Measurements from ENCODE around the gene CWC25. TPM values are rescaled to one million over a fixed set of nuclear protein-coding genes. Genes with fewer than 3 reads are reported as not detected.
A peak's percentile ranks its signal among the peaks of the same experiment; 100 is the strongest.
"Not testable (repeated sequence)": the region's sequence is repeated elsewhere in the genome, so short reads cannot be mapped to it uniquely, and the experiment has no call there.

The CWC25 gene
- total RNA-seq, 1 donor from 2014 or later = 30.4 TPM

- Mint-ChIP-seq H3K4me1 (ENCODE audit: low read depth) (peaks cover 36% of the 10 kb centered on the region), H3K36me3 (ENCODE audit: low read depth) (peaks cover 4% of the 10 kb centered on the region), H3K9me3 (no peaks in the 10 kb centered on the region), H3K27ac (peak overlapping the region; percentile 96), H3K27me3 (ENCODE audit: insufficient read depth) (no peaks in the 10 kb centered on the region), H3K4me3 (peak overlapping the region; percentile 91)
- DNase-seq (ENCODE audit: low spot score) = peak; percentile 44
- intact Hi-C loops (cut with micrococcal nuclease) = loop anchor here (5.0 kb wide), 1 partner anchor 70 kb away; the partner anchor contains the start of gene PIP4K2B
These were observed 42.3 kb upstream of the CWC25 start for GRCh38 chr17:38867179-38867967.

- H3K27ac Mint-ChIP-seq = no peak overlapping the region
- DNase-seq (ENCODE audit: low spot score) = no peak
- H3K4me3 Mint-ChIP-seq = no peak overlapping the region
- intact Hi-C loops (cut with micrococcal nuclease) = loop anchor here (5.0 kb wide), 1 partner anchor 68 kb away; the partner anchor contains the start of gene PIP4K2B
- H3K4me1 Mint-ChIP-seq (ENCODE audit: low read depth) = peaks cover 23% of the 10 kb centered on the region
- H3K9me3 Mint-ChIP-seq = no peaks in the 10 kb centered on the region
- no peaks in the 10 kb centered on the region for H3K27me3 Mint-ChIP-seq (ENCODE audit: insufficient read depth)
- no peaks in the 10 kb centered on the region for H3K36me3 Mint-ChIP-seq (ENCODE audit: low read depth)
These were observed 39.7 kb upstream of the CWC25 start for GRCh38 chr17:38864636-38865398.

GRCh38 chr17:38861399-38861843, 36.3 kb upstream of the CWC25 start:
- Mint-ChIP-seq H3K27ac (no peak overlapping the region), H3K4me3 (no peak overlapping the region), H3K27me3 (ENCODE audit: insufficient read depth) (no peaks in the 10 kb centered on the region), H3K4me1 (ENCODE audit: low read depth) (no peaks in the 10 kb centered on the region), H3K9me3 (no peaks in the 10 kb centered on the region), H3K36me3 (ENCODE audit: low read depth) (no peaks in the 10 kb centered on the region)
- intact Hi-C loops (cut with micrococcal nuclease) = no loop called here
- no peak for DNase-seq (ENCODE audit: low spot score)

DNA sequence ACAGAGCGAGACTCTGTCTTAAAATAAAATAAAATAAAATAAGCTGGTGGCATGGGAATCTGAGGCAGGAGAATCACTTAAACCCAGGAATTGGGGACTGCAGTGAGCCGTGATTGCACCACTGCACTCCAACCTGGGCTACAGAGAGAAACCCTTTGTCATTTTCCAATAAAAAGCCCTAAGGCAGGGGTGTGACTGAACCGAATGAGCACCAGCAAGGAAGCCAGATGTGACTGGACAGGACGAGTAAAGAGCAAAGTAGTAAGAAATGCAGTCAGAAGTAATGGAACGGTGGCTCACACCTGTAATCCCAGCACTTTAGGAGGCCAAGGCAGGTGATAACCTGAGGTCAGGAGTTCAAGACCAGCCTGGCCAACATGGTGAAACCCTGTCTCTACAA, 32.1 kb upstream of the CWC25 start:
- peaks cover 16% of the 10 kb centered on the region for H3K4me1 Mint-ChIP-seq (ENCODE audit: low read depth)
- H3K36me3 Mint-ChIP-seq (ENCODE audit: low read depth) = peaks cover 16% of the 10 kb centered on the region
- H3K4me3 Mint-ChIP-seq = no peak overlapping the region
- no peak overlapping the region for H3K27ac Mint-ChIP-seq
- no peaks in the 10 kb centered on the region for H3K27me3 Mint-ChIP-seq (ENCODE audit: insufficient read depth)
- intact Hi-C loops (cut with micrococcal nuclease) = no loop called here
- H3K9me3 Mint-ChIP-seq = no peaks in the 10 kb centered on the region
- DNase-seq (ENCODE audit: low spot score) = no peak

GRCh38 chr17:38855101-38855714, 30.1 kb upstream of the CWC25 start:
- H3K4me3 Mint-ChIP-seq; intact Hi-C loops (cut with micrococcal nuclease); H3K27me3 Mint-ChIP-seq (ENCODE audit: insufficient read depth); DNase-seq (ENCODE audit: low spot score); H3K9me3 Mint-ChIP-seq; H3K27ac Mint-ChIP-seq: not testable (repeated sequence)
- peaks cover 31% of the 10 kb centered on the region for H3K4me1 Mint-ChIP-seq (ENCODE audit: low read depth)
- H3K36me3 Mint-ChIP-seq (ENCODE audit: low read depth) = peaks cover 37% of the 10 kb centered on the region

- peaks cover 51% of the 10 kb centered on the region for H3K36me3 Mint-ChIP-seq (ENCODE audit: low read depth)
- peak within 1 kb of the TSS; percentile 97 for H3K27ac Mint-ChIP-seq
- no peaks in the 10 kb centered on the region for H3K27me3 Mint-ChIP-seq (ENCODE audit: insufficient read depth)
- intact Hi-C loops (cut with micrococcal nuclease) = loop anchor here (1.0 to 5.0 kb wide), 10 partner anchors 16 to 344 kb away; partner anchors contain the start of genes CACNB1, FBXO47 and PSMB3
- H3K4me3 Mint-ChIP-seq = peak within 1 kb of the TSS; percentile 99
- peak; percentile 90 for DNase-seq (ENCODE audit: low spot score)
- no peaks in the 10 kb centered on the region for H3K9me3 Mint-ChIP-seq
- H3K4me1 Mint-ChIP-seq (ENCODE audit: low read depth) = peaks cover 44% of the 10 kb centered on the region
These were observed 28.4 kb upstream of the CWC25 start, which contains the start of gene RPL23 for GRCh38 chr17:38853292-38854219. Gene RPL23, minus strand, starts transcription at chr17:38853721. Its CDS starts 11 bp downstream, at chr17:38853710.

DNA sequence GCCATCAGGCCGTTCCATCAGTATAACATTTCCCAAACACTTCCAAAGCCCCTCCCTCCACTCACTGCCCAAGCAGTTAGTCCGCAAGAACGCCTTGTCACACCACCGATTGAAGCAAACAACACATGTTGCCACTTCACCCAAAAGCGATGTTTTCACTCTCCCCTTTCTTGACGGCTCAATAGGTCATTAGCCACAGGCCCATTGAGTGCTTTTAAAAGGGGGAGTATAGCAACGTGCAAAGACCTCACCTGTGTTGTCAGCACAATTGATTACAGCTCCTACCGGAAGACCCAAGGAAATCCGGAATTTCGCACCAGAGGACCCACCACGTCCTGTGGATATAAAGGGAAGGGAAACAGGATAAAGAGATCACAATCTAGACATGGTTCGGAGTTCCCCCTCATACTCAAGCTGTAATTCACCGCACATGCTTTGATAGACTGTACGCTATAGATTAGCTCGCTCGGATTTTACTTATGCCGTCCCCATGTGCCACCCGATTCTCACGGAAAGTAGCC, 27.7 kb upstream of the CWC25 start:
- H3K36me3 Mint-ChIP-seq (ENCODE audit: low read depth) = peaks cover 57% of the 10 kb centered on the region
- H3K4me1 Mint-ChIP-seq (ENCODE audit: low read depth) = peaks cover 44% of the 10 kb centered on the region
- intact Hi-C loops (cut with micrococcal nuclease) = loop anchor here (1.0 to 5.0 kb wide), 10 partner anchors 16 to 344 kb away; partner anchors contain the start of genes CACNB1, FBXO47 and PSMB3
- peak overlapping the region; percentile 99 for H3K4me3 Mint-ChIP-seq
- H3K27ac Mint-ChIP-seq = peak overlapping the region; percentile 97
- no peak for DNase-seq (ENCODE audit: low spot score)
- H3K9me3 Mint-ChIP-seq = no peaks in the 10 kb centered on the region
- H3K27me3 Mint-ChIP-seq (ENCODE audit: insufficient read depth) = no peaks in the 10 kb centered on the region

- Mint-ChIP-seq H3K27me3 (ENCODE audit: insufficient read depth) (no peaks in the 10 kb centered on the region), H3K9me3 (no peaks in the 10 kb centered on the region), H3K36me3 (ENCODE audit: low read depth) (peaks cover 64% of the 10 kb centered on the region), H3K4me1 (ENCODE audit: low read depth) (peaks cover 44% of the 10 kb centered on the region), H3K27ac (peak overlapping the region; percentile 70), H3K4me3 (peak overlapping the region; percentile 99)
- no peak for DNase-seq (ENCODE audit: low spot score)
- intact Hi-C loops (cut with micrococcal nuclease) = loop anchor here (5.0 kb wide), 3 partner anchors 116 to 346 kb away; partner anchors contain the start of genes CACNB1 and FBXO47
These were observed 26.3 kb upstream of the CWC25 start for GRCh38 chr17:38851434-38851833.

DNA sequence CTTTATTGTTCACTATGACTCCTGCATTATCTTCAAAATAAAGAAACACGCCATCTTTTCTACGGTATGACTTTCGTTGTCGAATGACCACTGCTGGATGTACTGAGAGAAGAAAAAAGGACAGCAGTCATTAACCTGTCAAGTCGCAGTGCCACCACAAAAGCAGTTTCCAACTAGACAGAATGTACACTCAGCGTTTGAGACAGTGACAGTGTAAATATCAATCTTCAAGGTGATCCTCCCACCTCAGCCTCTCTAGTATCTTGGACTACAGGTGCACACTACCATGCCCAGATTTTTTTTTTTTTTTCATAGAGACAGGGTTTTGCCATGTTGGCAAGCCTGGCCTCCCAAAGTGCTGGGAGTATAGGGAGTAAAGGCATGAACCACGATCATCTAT, 25.3 kb upstream of the CWC25 start:
- no peaks in the 10 kb centered on the region for H3K9me3 Mint-ChIP-seq
- DNase-seq (ENCODE audit: low spot score) = no peak
- H3K27me3 Mint-ChIP-seq (ENCODE audit: insufficient read depth) = no peaks in the 10 kb centered on the region
- peak overlapping the region; percentile 99 for H3K4me3 Mint-ChIP-seq
- H3K4me1 Mint-ChIP-seq (ENCODE audit: low read depth) = peaks cover 44% of the 10 kb centered on the region
- H3K27ac Mint-ChIP-seq = peak overlapping the region; percentile 52
- intact Hi-C loops (cut with micrococcal nuclease) = loop anchor here (5.0 kb wide), 3 partner anchors 117 to 347 kb away; partner anchors contain the start of genes CACNB1 and FBXO47
- peaks cover 65% of the 10 kb centered on the region for H3K36me3 Mint-ChIP-seq (ENCODE audit: low read depth)

GRCh38 chr17:38848939-38849605, 24.0 kb upstream of the CWC25 start:
- H3K4me1 Mint-ChIP-seq (ENCODE audit: low read depth) = peaks cover 38% of the 10 kb centered on the region
- no peaks in the 10 kb centered on the region for H3K9me3 Mint-ChIP-seq
- peaks cover 65% of the 10 kb centered on the region for H3K36me3 Mint-ChIP-seq (ENCODE audit: low read depth)
- DNase-seq (ENCODE audit: low spot score) = no peak
- no peaks in the 10 kb centered on the region for H3K27me3 Mint-ChIP-seq (ENCODE audit: insufficient read depth)
- intact Hi-C loops (cut with micrococcal nuclease) = no loop called here
- peak overlapping the region; percentile 51 for H3K4me3 Mint-ChIP-seq
- H3K27ac Mint-ChIP-seq = peak overlapping the region; percentile 40

GRCh38 chr17:38848557-38848891, 23.4 kb upstream of the CWC25 start:
- Mint-ChIP-seq H3K4me1 (ENCODE audit: low read depth) (peaks cover 33% of the 10 kb centered on the region), H3K9me3 (no peaks in the 10 kb centered on the region), H3K4me3 (no peak overlapping the region), H3K27ac (peak overlapping the region; percentile 29), H3K27me3 (ENCODE audit: insufficient read depth) (no peaks in the 10 kb centered on the region), H3K36me3 (ENCODE audit: low read depth) (peaks cover 61% of the 10 kb centered on the region)
- no peak for DNase-seq (ENCODE audit: low spot score)
- intact Hi-C loops (cut with micrococcal nuclease) = no loop called here

Measured in activated T-helper 1 cell treated with anti-CD3 and anti-CD28 coated beads, Interleukin-12 subunit alpha, Interleukin-12 subunit beta, Interleukin-2, Interleukin-4 antibody, amounts not matched to agents 30 ng/mL and 10 ng/mL and 1 ng/mL, durations not matched to agents 14 hours and 24 hours and 36 hours (primary cell).